ENCODE results near the gene RTEL1. TPM values are rescaled to one million over a fixed set of nuclear protein-coding genes. Genes with fewer than 3 reads are reported as not detected.
A peak's percentile ranks its signal among the peaks of the same experiment; 100 is the strongest.

RTEL1 gene
- total RNA-seq, 2 experiments from 2014 or later: 25.5 to 27.6 TPM

DNA sequence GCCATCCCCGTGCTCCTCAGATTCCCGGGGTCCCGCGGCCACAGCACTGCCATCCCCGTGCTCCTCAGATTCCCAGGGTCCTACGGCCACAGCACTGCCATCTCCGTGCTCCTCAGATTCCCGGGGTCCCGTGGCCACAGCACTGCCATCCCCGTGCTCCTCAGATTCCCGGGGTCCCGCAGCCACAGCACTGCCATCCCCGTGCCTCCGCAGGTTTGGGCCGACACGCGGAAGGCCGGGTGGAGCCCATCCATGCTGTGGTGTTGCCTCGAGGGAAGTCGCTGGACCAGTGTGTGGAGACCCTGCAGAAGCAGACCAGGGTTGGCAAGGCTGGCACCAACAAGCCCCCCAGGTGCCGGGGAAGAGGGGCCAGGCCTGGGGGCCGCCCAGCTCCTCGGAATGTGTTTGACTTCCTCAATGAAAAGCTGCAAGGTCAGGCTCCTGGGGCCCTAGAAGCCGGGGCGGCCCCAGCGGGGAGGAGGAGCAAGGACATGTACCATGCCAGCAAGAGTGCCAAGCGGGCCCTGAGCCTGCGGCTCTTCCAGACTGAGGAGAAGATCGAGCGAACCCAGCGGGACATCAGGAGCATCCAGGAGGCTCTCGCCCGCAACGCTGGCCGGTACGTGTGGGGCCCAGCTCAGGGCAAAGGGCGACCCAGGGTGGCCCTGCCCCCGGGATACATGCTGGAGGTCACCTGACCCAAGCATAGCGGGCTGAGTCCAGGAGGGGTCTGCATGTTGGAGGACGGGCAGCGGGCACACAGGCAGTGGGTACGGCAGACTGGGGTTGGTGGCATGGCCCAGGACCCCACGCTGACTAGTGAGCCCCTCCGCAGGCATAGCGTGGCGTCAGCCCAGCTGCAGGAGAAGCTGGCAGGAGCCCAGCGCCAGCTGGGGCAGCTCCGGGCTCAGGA is 77.1 kb downstream of the RTEL1 start:
- TF ChIP-seq, protein P1, sequence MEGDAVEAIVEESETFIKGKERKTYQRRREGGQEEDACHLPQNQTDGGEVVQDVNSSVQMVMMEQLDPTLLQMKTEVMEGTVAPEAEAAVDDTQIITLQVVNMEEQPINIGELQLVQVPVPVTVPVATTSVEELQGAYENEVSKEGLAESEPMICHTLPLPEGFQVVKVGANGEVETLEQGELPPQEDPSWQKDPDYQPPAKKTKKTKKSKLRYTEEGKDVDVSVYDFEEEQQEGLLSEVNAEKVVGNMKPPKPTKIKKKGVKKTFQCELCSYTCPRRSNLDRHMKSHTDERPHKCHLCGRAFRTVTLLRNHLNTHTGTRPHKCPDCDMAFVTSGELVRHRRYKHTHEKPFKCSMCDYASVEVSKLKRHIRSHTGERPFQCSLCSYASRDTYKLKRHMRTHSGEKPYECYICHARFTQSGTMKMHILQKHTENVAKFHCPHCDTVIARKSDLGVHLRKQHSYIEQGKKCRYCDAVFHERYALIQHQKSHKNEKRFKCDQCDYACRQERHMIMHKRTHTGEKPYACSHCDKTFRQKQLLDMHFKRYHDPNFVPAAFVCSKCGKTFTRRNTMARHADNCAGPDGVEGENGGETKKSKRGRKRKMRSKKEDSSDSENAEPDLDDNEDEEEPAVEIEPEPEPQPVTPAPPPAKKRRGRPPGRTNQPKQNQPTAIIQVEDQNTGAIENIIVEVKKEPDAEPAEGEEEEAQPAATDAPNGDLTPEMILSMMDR (IDR thresholded peaks at IDR 0.05): no peak
- peak in 2 of 14 experiments; percentile 35 to 43 for DNase-seq
- Mint-ChIP-seq H3K36me3 (ENCODE audit: low read depth) (peaks cover 26% of the 10 kb centered on the region), H3K4me1 (ENCODE audit: low read depth) (peaks cover 25% of the 10 kb centered on the region), H3K27ac (peak overlapping the region; percentile 88), H3K27me3 (no peaks in the 10 kb centered on the region), H3K4me3 (peak overlapping the region; percentile 91), H3K9me3 (no peaks in the 10 kb centered on the region)
- peak overlapping the region in 1 of 2 donors; percentile 83 for H3K27ac ChIP-seq (ENCODE audit: low read depth in 1 of 2, low read length in 2 of 2)
- no peaks in the 10 kb centered on the region for H3K9me3 ChIP-seq (ENCODE audit: control insufficient read depth in 1 of 2, insufficient read depth in 1 of 2, low read length in 2 of 2)
- H3K36me3 ChIP-seq (ENCODE audit: insufficient read depth, low read length): peaks cover 49% of the 10 kb centered on the region
- H3K27me3 ChIP-seq (ENCODE audit: control insufficient read depth in 1 of 2, insufficient read depth in 2 of 2, low read length in 2 of 2): no peaks in the 10 kb centered on the region
- ChIA-PET POLR2A (interaction anchor here (0.6 to 9.9 kb wide), 7 partner anchors 16 to 129 kb away, joined by 3 to 168 read pairs (median 13); partner anchors contain the start of genes ARFRP1, RTEL1, TPD52L2 and ZGPAT), CTCF (interaction anchor here (1.1 to 6.3 kb wide), 5 partner anchors 13 to 93 kb away, joined by 4 to 44 read pairs (median 15); partner anchors contain the start of genes ARFRP1 and ZGPAT)
- peaks cover 67% of the 10 kb centered on the region for H3K4me1 ChIP-seq (ENCODE audit: insufficient read depth, low read length)
- ATAC-seq (ENCODE audit: poor library complexity): no peak
- intact Hi-C loops (cut with DNase I, micrococcal nuclease): loop anchor here in 1 of 2 experiments (5.0 to 10.0 kb wide), 2 partner anchors 47 to 80 kb away; partner anchors contain the start of genes RTEL1 and STMN3
- no peak overlapping the region for H3K4me3 ChIP-seq (ENCODE audit: low read length)

GRCh38 chr20:63735859-63736718 is 78.0 kb downstream of the RTEL1 start, which contains the start of gene LIME1:
Gene LIME1 (plus strand): TSS chr20:63736664. CDS start chr20:63737550, 886 bp downstream.
- POLR2A ChIA-PET: interaction anchor here (0.6 to 9.9 kb wide), 24 partner anchors 8 to 215 kb away, joined by 3 to 168 read pairs (median 6); partner anchors contain the start of genes ARFRP1, GMEB2, PPDPF and PTK6
- intact Hi-C loops (cut with DNase I, micrococcal nuclease): loop anchor here (1.0 to 10.0 kb wide), 5 partner anchors 15 to 81 kb away; partner anchors contain the start of genes ARFRP1 (in 1 of the 2), RTEL1 (in 1 of the 2), STMN3 (in 1 of the 2) and ZGPAT (in 1 of the 2)
- Mint-ChIP-seq H3K27ac (peak within 1 kb of the TSS; percentile 88), H3K4me3 (peak within 1 kb of the TSS; percentile 91), H3K4me1 (ENCODE audit: low read depth) (peaks cover 25% of the 10 kb centered on the region), H3K36me3 (ENCODE audit: low read depth) (peaks cover 26% of the 10 kb centered on the region), H3K27me3 (no peaks in the 10 kb centered on the region), H3K9me3 (no peaks in the 10 kb centered on the region)
- H3K4me3 ChIP-seq (ENCODE audit: low read length): peak within 1 kb of the TSS; percentile 92
- H3K27ac ChIP-seq (ENCODE audit: low read depth in 1 of 2, low read length in 2 of 2): peak within 1 kb of the TSS; percentile 49 to 83
- no peaks in the 10 kb centered on the region for H3K9me3 ChIP-seq (ENCODE audit: control insufficient read depth in 1 of 2, insufficient read depth in 1 of 2, low read length in 2 of 2)
- CTCF ChIA-PET: interaction anchor here (1.1 to 6.3 kb wide), 7 partner anchors 13 to 128 kb away, joined by 4 to 44 read pairs (median 5); partner anchors contain the start of genes ARFRP1 and ZGPAT
- ATAC-seq (ENCODE audit: poor library complexity): peak; percentile 71
- H3K27me3 ChIP-seq (ENCODE audit: control insufficient read depth in 1 of 2, insufficient read depth in 2 of 2, low read length in 2 of 2): no peaks in the 10 kb centered on the region
- peaks cover 50% of the 10 kb centered on the region for H3K36me3 ChIP-seq (ENCODE audit: insufficient read depth, low read length)
- TF ChIP-seq, protein P1 (IDR thresholded peaks at IDR 0.05): no peak
- peaks cover 65% of the 10 kb centered on the region for H3K4me1 ChIP-seq (ENCODE audit: insufficient read depth, low read length)
- DNase-seq: peak; percentile 70 to 94 (median 82)

All from CD4-positive, alpha-beta T cell (primary cell).